22Rv1 (cell line): Measurements from ENCODE around the gene CACNA1A.

Source experiments
- H3K27ac ChIP-seq: fragments of 450-650 bp; 2 replicates; pipeline ENCODE4 v1.5.1; 2017
- ZFX ChIP-seq: fragments of 450-650 bp; IDR thresholded peaks from 2 replicates; pipeline ENCODE4 v1.6.1; 2017; ENCODE audit warnings: antibody characterized with exemption, borderline replicate concordance
- TF ChIP-seq, protein P1 (sequence below): fragments of 450-650 bp; IDR thresholded peaks from 2 replicates; pipeline ENCODE4 v1.5.1; 2017; ENCODE audit warnings: mild to moderate bottlenecking

CACNA1A gene

DNA sequence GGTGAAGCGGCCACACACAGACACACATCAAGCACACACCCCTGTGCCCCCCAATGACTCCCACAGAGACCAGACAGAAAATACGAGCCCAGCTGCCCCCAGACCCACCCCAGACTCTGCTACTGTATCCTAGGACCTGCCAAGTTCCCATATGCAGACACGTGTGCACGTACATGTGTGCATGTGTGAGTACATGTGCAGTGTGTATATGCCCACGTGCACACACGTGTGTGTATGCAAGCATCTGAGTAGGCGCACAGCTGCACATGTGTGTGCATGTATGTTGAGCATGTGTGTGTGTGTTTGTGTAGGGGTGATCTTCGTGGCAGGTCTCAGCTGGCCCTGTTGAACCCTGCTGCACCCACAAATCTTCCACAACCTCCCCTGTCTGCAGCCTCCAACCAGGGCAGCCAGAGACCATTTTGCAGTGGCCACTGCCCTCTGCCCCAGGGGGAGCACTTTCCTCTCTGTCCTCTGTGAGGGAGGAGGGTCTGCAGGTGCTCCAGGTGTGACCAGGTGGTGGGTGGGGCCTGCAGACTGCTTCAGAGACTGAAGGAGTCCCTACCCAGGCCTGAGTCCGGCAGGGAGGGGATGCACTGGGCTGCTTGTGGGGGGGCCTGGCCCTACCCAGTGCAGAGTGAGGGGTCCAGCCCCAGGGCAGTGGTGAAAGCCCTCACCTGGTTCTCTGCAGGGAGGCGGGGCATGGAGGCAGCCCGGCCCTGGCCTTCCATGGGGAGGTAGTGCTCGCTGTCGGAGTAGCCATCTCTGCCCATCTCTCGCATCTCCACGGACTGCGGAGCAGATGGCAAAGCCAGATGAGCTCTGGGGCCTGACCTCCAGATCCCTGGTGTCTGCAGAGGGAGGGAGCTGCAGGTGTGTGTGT, 294.6 kb downstream of the CACNA1A start:
- H3K27ac ChIP-seq: no peak overlapping the region
- TF ChIP-seq, protein P1, sequence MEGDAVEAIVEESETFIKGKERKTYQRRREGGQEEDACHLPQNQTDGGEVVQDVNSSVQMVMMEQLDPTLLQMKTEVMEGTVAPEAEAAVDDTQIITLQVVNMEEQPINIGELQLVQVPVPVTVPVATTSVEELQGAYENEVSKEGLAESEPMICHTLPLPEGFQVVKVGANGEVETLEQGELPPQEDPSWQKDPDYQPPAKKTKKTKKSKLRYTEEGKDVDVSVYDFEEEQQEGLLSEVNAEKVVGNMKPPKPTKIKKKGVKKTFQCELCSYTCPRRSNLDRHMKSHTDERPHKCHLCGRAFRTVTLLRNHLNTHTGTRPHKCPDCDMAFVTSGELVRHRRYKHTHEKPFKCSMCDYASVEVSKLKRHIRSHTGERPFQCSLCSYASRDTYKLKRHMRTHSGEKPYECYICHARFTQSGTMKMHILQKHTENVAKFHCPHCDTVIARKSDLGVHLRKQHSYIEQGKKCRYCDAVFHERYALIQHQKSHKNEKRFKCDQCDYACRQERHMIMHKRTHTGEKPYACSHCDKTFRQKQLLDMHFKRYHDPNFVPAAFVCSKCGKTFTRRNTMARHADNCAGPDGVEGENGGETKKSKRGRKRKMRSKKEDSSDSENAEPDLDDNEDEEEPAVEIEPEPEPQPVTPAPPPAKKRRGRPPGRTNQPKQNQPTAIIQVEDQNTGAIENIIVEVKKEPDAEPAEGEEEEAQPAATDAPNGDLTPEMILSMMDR: no peak
- no peak for TF ChIP-seq ZFX

DNA sequence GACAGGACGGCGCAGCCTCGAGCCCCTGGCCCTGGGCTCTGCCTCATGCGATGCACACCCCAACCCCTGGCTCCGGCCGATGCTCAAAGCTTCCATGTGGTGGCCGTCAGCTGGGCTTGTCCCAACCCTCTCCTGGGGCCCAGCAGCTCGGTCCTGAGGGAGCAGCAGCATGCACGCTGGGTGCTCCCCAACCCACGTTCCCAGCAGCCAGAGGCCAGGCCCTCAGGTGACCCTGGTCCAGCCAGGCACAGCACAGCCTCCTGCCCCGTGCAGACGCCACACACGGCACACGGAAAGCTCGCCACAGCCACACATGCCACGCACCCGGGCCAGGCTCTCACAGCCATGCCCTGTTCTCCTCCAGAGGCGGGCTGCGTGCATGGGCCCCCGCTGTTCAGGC, 295.3 kb downstream of the CACNA1A start:
- H3K27ac ChIP-seq: no peak overlapping the region
- no peak for TF ChIP-seq ZFX
- TF ChIP-seq, protein P1: no peak

DNA sequence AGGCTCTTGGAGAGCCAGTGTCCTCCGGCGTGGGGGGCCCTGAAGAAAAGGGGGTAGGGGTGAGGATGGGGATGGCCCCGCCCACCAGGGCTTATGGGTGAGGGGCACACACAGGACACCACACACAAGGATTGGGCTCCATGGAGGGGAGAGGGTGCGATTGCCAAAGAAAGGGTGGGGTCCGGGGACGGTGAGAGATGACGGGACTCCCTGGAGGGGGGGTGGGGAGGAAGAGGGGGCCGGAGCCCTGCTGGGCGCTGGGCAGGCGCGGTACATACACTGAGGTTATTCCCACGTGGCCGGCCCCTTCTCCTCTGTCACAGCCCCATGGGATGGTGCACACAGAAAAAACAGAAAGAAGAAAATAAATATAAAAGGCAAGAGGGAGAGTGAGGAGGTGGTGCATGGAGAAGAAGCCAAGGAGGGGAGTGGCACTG, 295.9 kb downstream of the CACNA1A start:
- no peak for TF ChIP-seq ZFX
- TF ChIP-seq, protein P1: no peak
- no peak overlapping the region for H3K27ac ChIP-seq

DNA sequence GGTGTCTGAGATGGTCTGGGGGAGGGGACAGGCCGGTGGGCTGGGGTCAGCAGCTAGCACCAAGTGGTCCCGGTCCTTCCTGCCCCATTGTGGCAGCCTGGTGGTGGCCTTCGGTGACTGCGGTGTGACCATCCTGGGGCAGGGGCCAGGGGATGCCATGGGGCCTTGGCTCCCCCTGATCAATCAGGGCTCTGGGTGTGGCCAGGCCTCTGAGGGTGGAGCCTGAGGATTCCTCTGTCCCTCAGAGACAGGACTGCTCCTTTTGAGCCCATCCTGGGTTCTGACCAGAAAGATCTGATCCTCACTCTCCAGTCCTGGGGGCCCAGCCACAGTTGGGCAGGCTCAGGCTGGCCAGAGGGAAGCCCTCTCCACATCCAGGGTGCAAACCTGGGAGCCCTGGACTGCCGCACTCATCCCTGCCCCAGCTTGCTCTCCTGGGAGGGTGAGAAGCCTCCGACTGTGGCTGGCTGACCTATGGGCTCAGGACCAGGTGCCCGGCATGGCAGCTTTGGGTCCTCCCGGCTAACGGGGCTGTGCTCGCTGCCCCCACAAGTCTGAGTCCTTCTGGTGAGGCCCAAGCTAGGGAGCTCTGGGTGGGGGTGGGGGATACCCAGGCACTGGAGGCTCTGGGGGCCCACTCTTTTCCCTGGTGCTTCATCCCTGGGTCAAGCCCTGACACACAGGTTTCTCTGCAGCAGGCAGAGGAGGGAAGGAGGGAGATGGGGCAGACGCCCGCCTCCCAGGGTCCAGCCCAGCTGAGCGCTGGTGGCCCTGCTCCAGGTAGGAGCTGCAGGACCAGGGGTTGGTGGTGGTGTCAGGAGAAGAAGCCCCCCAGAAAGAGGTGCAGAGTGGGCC, 296.6 kb downstream of the CACNA1A start:
- no peak overlapping the region for H3K27ac ChIP-seq
- TF ChIP-seq, protein P1: no peak
- no peak for TF ChIP-seq ZFX

DNA sequence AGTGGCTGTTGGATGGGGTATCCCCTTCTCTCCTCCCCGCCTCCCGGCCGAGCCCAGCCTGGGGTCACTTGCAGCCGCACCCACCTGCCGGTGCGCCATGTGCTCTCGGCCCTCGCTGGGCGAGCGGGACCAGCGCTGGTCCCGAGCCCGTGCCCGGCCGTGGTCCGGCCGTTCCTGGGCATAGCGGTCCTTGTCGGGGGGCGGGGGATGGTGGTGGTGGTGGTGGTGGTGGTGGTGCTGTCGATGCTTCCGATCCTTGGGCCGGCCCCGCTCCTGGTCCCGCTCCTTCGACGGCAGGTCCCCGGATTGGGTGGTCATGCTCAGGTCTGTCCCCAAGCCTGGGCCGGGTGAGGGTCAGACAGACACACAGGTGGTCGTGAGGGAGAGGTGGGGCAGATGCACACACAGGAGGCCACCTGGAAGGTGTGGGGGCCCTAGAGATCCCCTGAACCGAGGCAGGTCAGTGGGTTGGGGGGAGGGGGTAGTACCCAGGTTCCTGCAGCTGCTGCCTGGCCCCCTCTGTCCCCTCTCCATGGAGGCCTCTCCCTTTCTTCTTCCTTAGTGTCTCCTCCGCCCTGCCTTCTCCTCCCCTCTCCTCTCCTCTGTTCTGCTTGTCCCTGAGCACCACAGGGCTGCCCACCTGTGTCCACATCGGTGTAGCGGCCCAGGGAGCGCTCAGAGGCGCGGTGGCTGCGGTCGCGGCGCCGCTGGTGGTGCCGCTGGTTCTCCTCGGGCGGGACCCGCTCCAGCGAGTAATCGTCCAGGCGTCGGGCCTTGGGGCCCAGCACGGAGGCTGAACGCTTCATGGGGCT, 297.4 kb downstream of the CACNA1A start:
- no peak for TF ChIP-seq ZFX
- TF ChIP-seq, protein P1: no peak
- H3K27ac ChIP-seq: no peak overlapping the region

DNA sequence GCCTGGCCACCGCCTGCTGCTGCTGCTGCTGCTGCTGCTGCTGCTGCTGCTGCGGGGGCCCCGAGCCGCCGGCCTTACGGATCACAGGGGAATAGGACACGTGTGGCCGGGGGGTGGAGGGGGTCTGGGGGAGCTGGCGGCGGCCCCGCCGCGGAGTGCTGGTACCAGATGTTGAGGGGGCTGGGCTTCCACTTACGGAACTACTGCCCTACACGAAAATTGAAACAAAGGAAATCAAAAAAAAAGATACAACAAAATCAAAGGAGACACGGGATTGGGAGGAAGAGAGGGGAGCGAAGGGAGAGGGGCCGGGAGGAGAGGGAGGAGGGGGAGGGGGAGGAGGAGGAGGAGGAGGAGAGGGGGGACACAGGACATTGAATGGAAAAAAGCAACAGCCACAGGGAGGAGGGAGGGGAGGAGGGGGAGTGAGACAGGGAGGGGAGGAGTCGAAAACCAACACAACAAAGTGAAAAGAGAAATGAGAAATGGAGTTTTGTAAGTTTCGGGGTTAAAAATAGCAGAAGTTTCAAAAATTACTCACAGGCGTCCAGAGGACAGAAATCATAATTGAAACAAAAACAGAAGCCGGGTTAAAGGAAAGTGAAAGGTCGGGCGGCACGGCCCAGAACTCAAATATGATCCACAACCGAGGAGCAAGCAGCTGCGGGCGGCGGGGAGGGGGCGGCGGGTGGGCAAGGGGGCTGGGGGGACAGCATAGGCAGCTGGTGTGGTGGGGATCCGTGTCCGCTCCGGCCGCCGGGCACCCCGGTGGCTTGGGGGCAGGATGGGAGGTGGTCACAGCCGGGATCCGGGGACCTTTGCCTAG, 298.2 kb downstream of the CACNA1A start:
- TF ChIP-seq, protein P1: no peak
- no peak for TF ChIP-seq ZFX
- no peak overlapping the region for H3K27ac ChIP-seq
